Endothelial cell of umbilical vein (primary cell): ENCODE results near the gene RAB9B. TPM values are rescaled to one million over a fixed set of nuclear protein-coding genes. Genes with fewer than 3 reads are reported as not detected.

Experiments used
- BruUV-seq: library from RNA; stranded (reverse); fragments of 400-500 nt; replicated peaks from 2 replicates; lab custom pipeline; 2021; lab: Mats Ljungman, UMichigan
- CTCF ChIA-PET: fragments of 300-600, 350-600 bp; sonication (Branson Sonifier 250); formaldehyde crosslinking; loops from one replicate; lab custom pipeline; 2021; ENCODE audit warnings: antibody characterized with exemption, inconsistent platforms; lab: Charles Lee
- POLR2A ChIA-PET: fragments of 300-600, 350-600 bp; sonication (Branson Sonifier 250); formaldehyde crosslinking; loops from one replicate; lab custom pipeline; 2021; ENCODE audit warnings: antibody characterized with exemption, inconsistent platforms; lab: Charles Lee
- DNase-seq: peaks from one replicate; pipeline ENCODE4 v3.0.0-alpha.2; 2011; ENCODE audit warnings: low read depth, low spot score
- FAIRE-seq: peaks from 2 replicates; lab custom pipeline; 2011; peaks lifted over from hg19 to GRCh38; lab: Jason Lieb, UNC
- H2AFZ ChIP-seq: 2 replicates; pipeline ENCODE4 v1.6.0; 2012; ENCODE audit warnings: low read depth, low read length, control low read depth, inconsistent platforms
- H3K27ac ChIP-seq: 2 replicates; pipeline ENCODE4 v1.5.1; 2011; ENCODE audit warnings: low read depth, mild to moderate bottlenecking, control low read depth, low read length, moderate library complexity; ENCODE audit not compliant: insufficient read depth
- H3K27me3 ChIP-seq, 2 experiments: 2 replicates each; pipeline versions ENCODE4 v1.6.0 to v1.6.1; 2011; ENCODE audit warnings: low read length in 2 of 2, mixed read lengths in 1 of 2; ENCODE audit not compliant: control insufficient read depth in 2 of 2, insufficient read depth in 2 of 2
- H3K36me3 ChIP-seq, 2 experiments: 2 replicates in 1 of 2; 3 replicates in 1 of 2; pipeline ENCODE4 v1.5.1; 2011; ENCODE audit warnings: low read length in 2 of 2, mild to moderate bottlenecking in 1 of 2, moderate library complexity in 1 of 2; ENCODE audit not compliant: control insufficient read depth in 2 of 2, insufficient read depth in 2 of 2; ENCODE audit errors: extremely low read depth in 1 of 2
- H3K4me1 ChIP-seq: 3 replicates; pipeline ENCODE4 v1.5.1; 2011; ENCODE audit warnings: mild to moderate bottlenecking, low read length; ENCODE audit not compliant: control insufficient read depth, insufficient read depth; ENCODE audit errors: extremely low read depth
- H3K4me2 ChIP-seq: 2 replicates; pipeline ENCODE4 v1.6.1; 2011; ENCODE audit warnings: low read length, control low read depth, mixed read lengths; ENCODE audit not compliant: insufficient read depth
- H3K4me3 ChIP-seq, 3 experiments: fragments of 200-600 bp in 1 of 3; sonication (generic), shearing (Covaris generic) in 1 of 3; replicated peaks in 1 of 3; 2 replicates each; pipeline ENCODE4 v1.5.1; 2011 to 2016; ENCODE audit warnings: control low read depth in 3 of 3, low read length in 3 of 3, mild to moderate bottlenecking in 2 of 3, inconsistent platforms in 1 of 3, low read depth in 1 of 3, moderate library complexity in 1 of 3; ENCODE audit not compliant: insufficient read depth in 1 of 3
- H3K79me2 ChIP-seq: 2 replicates; pipeline ENCODE4 v1.6.0; 2012; ENCODE audit warnings: low read length, inconsistent platforms; ENCODE audit not compliant: control insufficient read depth, insufficient read depth
- H3K9ac ChIP-seq: replicated peaks from 2 replicates; pipeline ENCODE3; 2011; ENCODE audit warnings: low read length, control low read depth; ENCODE audit not compliant: insufficient read depth; ENCODE audit errors: extremely low read depth
- H3K9me1 ChIP-seq: replicated peaks from 3 replicates; pipeline ENCODE4 v1.6.0; 2011; ENCODE audit warnings: mild to moderate bottlenecking, low read length; ENCODE audit not compliant: control insufficient read depth, insufficient read depth; ENCODE audit errors: extremely low read depth
- H3K9me3 ChIP-seq: replicated peaks from 2 replicates; pipeline ENCODE4 v1.5.1; 2012; ENCODE audit warnings: low read length, inconsistent platforms; ENCODE audit not compliant: control insufficient read depth, insufficient read depth
- H4K20me1 ChIP-seq: replicated peaks from 2 replicates; pipeline ENCODE3; 2011; ENCODE audit warnings: mild to moderate bottlenecking, low read length; ENCODE audit not compliant: control insufficient read depth, insufficient read depth; ENCODE audit errors: extremely low read depth
- CTCF ChIP-seq, 2 donors: IDR thresholded peaks; 1 replicate in 1 of 2; 2 replicates in 1 of 2; pipeline ENCODE4 v1.5.1; 2011; ENCODE audit warnings: low read length in 2 of 2, mild to moderate bottlenecking in 2 of 2, moderate library complexity in 2 of 2, control low read depth in 1 of 2, inconsistent platforms in 1 of 2, low read depth in 1 of 2; ENCODE audit not compliant: insufficient read depth in 1 of 2; ENCODE audit errors: extremely low read depth in 1 of 2
- EZH2 ChIP-seq: IDR thresholded peaks from 2 replicates; pipeline ENCODE4 v1.6.1; 2012; ENCODE audit warnings: borderline replicate concordance, low read depth, mild to moderate bottlenecking, moderate library complexity, low read length, inconsistent platforms; ENCODE audit not compliant: severe bottlenecking
- FOS ChIP-seq: IDR thresholded peaks from 2 replicates; pipeline ENCODE4 v1.6.1; 2011; ENCODE audit warnings: mild to moderate bottlenecking, low read length, moderate library complexity, borderline replicate concordance; ENCODE audit not compliant: insufficient read depth
- GATA2 ChIP-seq: IDR thresholded peaks from 2 replicates; pipeline ENCODE4 v1.7.0; 2011; ENCODE audit warnings: low read depth, mild to moderate bottlenecking, moderate library complexity, mixed read lengths, low read length; ENCODE audit not compliant: insufficient read length, insufficient read depth
- JUN ChIP-seq: IDR thresholded peaks from 2 replicates; pipeline ENCODE4 v1.6.1; 2011; ENCODE audit warnings: borderline replicate concordance, low read depth; ENCODE audit not compliant: insufficient read length, insufficient read depth
- MAX ChIP-seq: IDR thresholded peaks from 2 replicates; pipeline ENCODE4 v1.6.1; 2011; ENCODE audit not compliant: insufficient read depth, insufficient read length
- MYC ChIP-seq: IDR thresholded peaks from one replicate; pipeline ENCODE4 v1.6.1; 2011; ENCODE audit warnings: mild to moderate bottlenecking, low read depth, low read length
- POLR2A ChIP-seq: IDR thresholded peaks from 2 replicates; pipeline ENCODE4 v1.6.1; 2012; ENCODE audit warnings: low read depth, mild to moderate bottlenecking, control low read depth, low read length
- POLR2AphosphoS5 ChIP-seq: IDR thresholded peaks from 2 replicates; pipeline ENCODE4 v1.6.1; 2012; ENCODE audit warnings: low read depth, mild to moderate bottlenecking, control low read depth, low read length, moderate library complexity; ENCODE audit not compliant: insufficient read depth
- dilution Hi-C: fragments of 300-500 bp; cut with MboI; formaldehyde crosslinking; loops from one replicate; pipeline ENCODE4 v1.15.0; 2019; ENCODE audit warnings: low sequenced_read_pairs; ENCODE audit not compliant: extremely low pct_ligation_motif_present
- intact Hi-C: fragments of 100-400 bp; cut with micrococcal nuclease; formaldehyde crosslinking; loops from one replicate; pipeline ENCODE4 v1.10.0; 2022
- polyA plus RNA-seq, 4 experiments: library from polyadenylated mRNA; depleted of rRNA in 3 of 4; stranded (reverse) in 3 of 4; unstranded in 1 of 4; fragments of >200 nt; gene quantifications; 2 replicates each; pipeline versions ENCODE4 v1.2.1 to v1.2.3, GENCODE V29; 2011 to 2012; ENCODE audit warnings: missing spikeins in 1 of 4
- total RNA-seq: library from RNA; stranded (reverse); gene quantifications from 2 replicates; pipeline ENCODE4 v1.2.3, GENCODE V29; 2021

The RAB9B gene
- total and polyA plus RNA-seq, 2 donors (not counting 3 experiments of a cell fraction or from before 2014, with no cell fraction given) = 0.18 to 0.55 TPM

- intact Hi-C loops (no loop called here), dilution Hi-C loops (no loop called here)
- no peaks in the 10 kb centered on the region for H3K36me3 ChIP-seq
- no peaks in the 10 kb centered on the region for H3K79me2 ChIP-seq
- H3K9ac ChIP-seq = no peak overlapping the region
- no peaks in the 10 kb centered on the region for H3K27me3 ChIP-seq
- CTCF ChIA-PET = interaction anchor here (2.1 kb wide), 1 partner anchor 9 kb away, joined by 8 read pairs; no protein-coding TSS in a partner anchor
- H2AFZ ChIP-seq = no peak overlapping the region
- TF ChIP-seq EZH2 (no peak), FOS (no peak), CTCF (IDR thresholded peaks at IDR 0.05; ENCODE audit: extremely low read depth in 1 of 2, insufficient read depth in 1 of 2, low read depth in 1 of 2, low read length in 2 of 2) (no peak), GATA2 (no peak), MAX (no peak), POLR2A (no peak), JUN (no peak), POLR2AphosphoS5 (no peak), MYC (no peak)
- H3K9me3 ChIP-seq = no peaks in the 10 kb centered on the region
- H3K27ac ChIP-seq = no peak overlapping the region
- H3K4me3 ChIP-seq = no peak overlapping the region
- H3K9me1 ChIP-seq = no peaks in the 10 kb centered on the region
- DNase-seq (no peak), FAIRE-seq (no peak)
- POLR2A ChIA-PET = no interaction called here
- no peaks in the 10 kb centered on the region for H3K4me1 ChIP-seq
- H3K4me2 ChIP-seq = no peak overlapping the region
- no peaks in the 10 kb centered on the region for H4K20me1 ChIP-seq
- no TSS peak for BruUV-seq
Measured at GRCh38 chrX:103783971-103784370, 48.1 kb downstream of the RAB9B start.
